Large intestine (tissue), 12 donors: ENCODE measurements around the gene ZNRF3. TPM values are rescaled to one million over a fixed set of nuclear protein-coding genes. Genes with fewer than 3 reads are reported as not detected.
"Not testable (repeated sequence)": the region's sequence is repeated elsewhere in the genome, so short reads cannot be mapped to it uniquely, and the experiment has no call there.

ENCODE experiments used
- DNase-seq, 2 donors: peaks; one replicate each; pipeline versions ENCODE4 v3.0.0 to v3.0.0-alpha.2; 2013
- H3K27ac ChIP-seq: one replicate; pipeline ENCODE4 v1.5.1; 2013; ENCODE audit warnings: low read length
- H3K27me3 ChIP-seq: 2 replicates; pipeline ENCODE4 v1.6.1; 2013; ENCODE audit warnings: low read length; ENCODE audit not compliant: control insufficient read depth, insufficient read depth
- H3K36me3 ChIP-seq: 2 replicates; pipeline ENCODE4 v1.6.1; 2013; ENCODE audit warnings: low read length; ENCODE audit not compliant: control insufficient read depth, insufficient read depth
- H3K4me1 ChIP-seq: one replicate; pipeline ENCODE4 v1.6.1; 2013; ENCODE audit warnings: low read length; ENCODE audit not compliant: control insufficient read depth, insufficient read depth
- H3K4me3 ChIP-seq: one replicate; pipeline ENCODE4 v1.5.1; 2013; ENCODE audit warnings: low read length
- H3K9me3 ChIP-seq: one replicate; pipeline ENCODE4 v1.6.1; 2013; ENCODE audit warnings: mild to moderate bottlenecking, low read depth, low read length, moderate library complexity; ENCODE audit not compliant: control insufficient read depth
- WGBS: methylation state at CpG from one replicate; pipeline ENCODE4 v1.1.5; 2013; ENCODE audit warnings: low lambda C conversion rate; ENCODE audit not compliant: insufficient coverage; 5-methylcytosine and 5-hydroxymethylcytosine counted together
- long read RNA-seq, 11 donors: transcript quantifications; one replicate each; lab custom pipeline, GENCODE V29; 2026
- polyA plus RNA-seq: library from polyadenylated mRNA; unstranded; fragments of 120-200 nt; gene quantifications from one replicate; pipeline ENCODE4 v1.2.1, GENCODE V29; 2013

Gene ZNRF3
- polyA plus RNA-seq = 8.2 TPM
- long read RNA-seq, donor 1, full-length matches to known transcripts = 1 of 1 reads
- long read RNA-seq, donor 1, partial matches to known transcripts = 0 of 1 reads
- long read RNA-seq, donor 1, other reads (novel, unspliced or antisense) = 0 of 1 reads
- long read RNA-seq, donor 2, partial matches to known transcripts = 0 of 1 reads
- long read RNA-seq, donor 2, other reads (novel, unspliced or antisense) = 0 of 1 reads
- long read RNA-seq, donor 3 = 0 reads
- long read RNA-seq, donor 4 = 0 reads
- long read RNA-seq, donor 5 = 0 reads
- long read RNA-seq, donor 6, partial matches to known transcripts = 5 of 5 reads
- long read RNA-seq, donor 6, other reads (novel, unspliced or antisense) = 0 of 5 reads
- long read RNA-seq, donor 7 = 0 reads
- long read RNA-seq, donor 8 = 0 reads
- long read RNA-seq, donor 9 = 0 reads
- long read RNA-seq, donor 10 = 0 reads
- long read RNA-seq, donor 11 = 0 reads

- Histone ChIP-seq H3K4me3 (peak within 1 kb of the TSS; percentile 73), H3K36me3 (no peaks in the 10 kb centered on the region), H3K27ac (peak within 1 kb of the TSS; percentile 32), H3K9me3 (no peaks in the 10 kb centered on the region), H3K27me3 (no peaks in the 10 kb centered on the region), H3K4me1 (peaks cover 27% of the 10 kb centered on the region)
- peak; percentile 89 to 94 for DNase-seq
- WGBS = no CpG with 5 or more reads among the region's 85 CpGs
Observed at GRCh38 chr22:28882878-28883656, at the start of gene ZNRF3. Gene ZNRF3, plus strand, starts transcription at chr22:28883572. Its CDS starts 195 bp downstream, at chr22:28883767.

- no peaks in the 10 kb centered on the region for H3K36me3 ChIP-seq
- no peak overlapping the region for H3K4me3 ChIP-seq
- no peak overlapping the region for H3K27ac ChIP-seq
- H3K27me3 ChIP-seq = no peaks in the 10 kb centered on the region
- H3K4me1 ChIP-seq = peaks cover 3% of the 10 kb centered on the region
- H3K9me3 ChIP-seq = no peaks in the 10 kb centered on the region
- no CpG with 5 or more reads among the region's 11 CpGs for WGBS
- DNase-seq = no peak
Observed at GRCh38 chr22:28835630-28836189, 47.7 kb upstream of the ZNRF3 start.

DNA sequence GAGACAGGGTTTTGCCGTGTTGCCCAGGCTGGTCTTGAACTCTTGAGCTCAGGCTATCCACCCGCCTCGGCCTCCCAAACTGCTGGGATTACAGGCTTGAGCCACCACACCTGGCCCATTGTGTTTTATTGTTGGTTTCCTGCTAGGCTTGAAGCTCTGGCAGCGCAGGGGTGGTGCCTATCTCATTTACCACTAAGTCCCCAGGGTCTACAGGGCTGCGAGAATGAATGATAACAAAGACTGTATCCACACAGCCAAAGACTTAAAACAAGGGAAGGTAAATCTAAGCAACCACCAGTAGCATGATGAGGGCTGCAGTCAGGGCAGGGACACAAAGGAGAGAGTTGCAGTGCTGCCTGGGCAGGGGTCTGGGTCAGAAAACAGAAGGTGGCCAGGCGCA is 45.7 kb upstream of the ZNRF3 start:
- no peaks in the 10 kb centered on the region for H3K27me3 ChIP-seq
- no CpG with 5 or more reads among the region's 6 CpGs for WGBS
- H3K27ac ChIP-seq = no peak overlapping the region
- no peak overlapping the region for H3K4me3 ChIP-seq
- H3K4me1 ChIP-seq = peaks cover 3% of the 10 kb centered on the region
- no peak for DNase-seq
- H3K36me3 ChIP-seq = no peaks in the 10 kb centered on the region
- H3K9me3 ChIP-seq = no peaks in the 10 kb centered on the region

- Histone ChIP-seq H3K27ac (no peak overlapping the region), H3K36me3 (no peaks in the 10 kb centered on the region), H3K4me3 (no peak overlapping the region), H3K27me3 (no peaks in the 10 kb centered on the region), H3K4me1 (peaks cover 3% of the 10 kb centered on the region), H3K9me3 (no peaks in the 10 kb centered on the region)
- DNase-seq = no peak
- WGBS = no CpG with 5 or more reads among the region's 5 CpGs
Observed at GRCh38 chr22:28838971-28839370, 44.4 kb upstream of the ZNRF3 start.

GRCh38 chr22:28841111-28841510 is 42.3 kb upstream of the ZNRF3 start:
- WGBS = 100% methylated on average over 2 of the region's 5 CpGs
- DNase-seq = no peak
- H3K27me3 ChIP-seq = no peaks in the 10 kb centered on the region

GRCh38 chr22:28843633-28844032 is 39.7 kb upstream of the ZNRF3 start:
- Histone ChIP-seq H3K27me3 (no peaks in the 10 kb centered on the region), H3K27ac (no peak overlapping the region), H3K9me3 (peaks cover 4% of the 10 kb centered on the region), H3K4me1 (no peaks in the 10 kb centered on the region), H3K4me3 (no peak overlapping the region), H3K36me3 (no peaks in the 10 kb centered on the region)
- no peak for DNase-seq
- 77% methylated on average over 2 of the region's 2 CpGs for WGBS

More at GRCh38 chr22:28841111-28841510, 42.3 kb upstream of the ZNRF3 start:
- Histone ChIP-seq H3K4me3 (no peak overlapping the region), H3K27ac (no peak overlapping the region), H3K36me3 (no peaks in the 10 kb centered on the region), H3K9me3 (no peaks in the 10 kb centered on the region), H3K4me1 (no peaks in the 10 kb centered on the region)

DNA sequence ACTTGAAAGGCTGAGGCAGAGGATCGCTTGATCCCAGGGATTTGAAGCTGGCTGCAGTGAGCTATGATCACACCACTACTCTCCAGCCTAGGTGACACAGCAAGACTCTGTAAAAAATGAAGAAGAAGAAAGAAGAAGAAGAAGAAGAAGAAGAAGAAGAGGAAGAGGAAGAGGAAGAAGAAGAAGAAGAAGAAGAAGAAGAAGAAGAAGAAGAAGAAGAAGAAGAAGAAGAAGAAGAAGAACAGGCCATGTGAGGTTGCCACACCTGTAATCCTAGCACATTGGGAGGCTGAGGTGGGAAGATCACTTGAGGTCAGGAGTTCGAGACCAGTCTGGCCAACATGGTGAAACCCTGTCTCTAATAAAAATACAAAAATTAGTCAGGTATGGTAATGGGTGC is 39.1 kb upstream of the ZNRF3 start:
- not testable (repeated sequence) for H3K36me3 ChIP-seq, H3K9me3 ChIP-seq, H3K4me3 ChIP-seq, H3K27ac ChIP-seq, H3K27me3 ChIP-seq, H3K4me1 ChIP-seq, DNase-seq
- no CpG with 5 or more reads among the region's 2 CpGs for WGBS

DNA sequence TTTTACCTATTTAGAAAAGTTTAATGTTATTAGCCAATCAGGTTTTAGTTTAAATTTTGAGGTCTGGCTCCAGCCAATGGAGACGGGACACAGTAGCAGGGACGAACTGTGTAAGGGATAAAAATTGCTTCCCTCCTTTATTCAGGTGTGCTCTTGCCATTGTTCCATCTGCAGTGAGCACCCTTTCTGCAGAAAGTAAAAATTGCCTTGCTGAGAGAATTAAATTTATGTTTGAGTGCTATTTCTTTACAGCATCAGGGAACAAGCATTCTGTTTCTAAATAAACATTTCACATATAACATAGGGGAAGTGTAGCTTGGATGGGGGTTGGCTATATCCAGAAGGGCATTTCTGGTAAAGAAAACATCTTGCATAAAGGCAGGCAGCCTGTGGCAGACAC is 36.4 kb upstream of the ZNRF3 start:
- Histone ChIP-seq H3K4me1 (no peaks in the 10 kb centered on the region), H3K27me3 (no peaks in the 10 kb centered on the region), H3K9me3 (peaks cover 4% of the 10 kb centered on the region), H3K4me3 (no peak overlapping the region), H3K27ac (no peak overlapping the region), H3K36me3 (no peaks in the 10 kb centered on the region)
- DNase-seq = no peak
- WGBS = no CpG with 5 or more reads among the region's 2 CpGs

- Histone ChIP-seq H3K4me3 (no peak overlapping the region), H3K4me1 (no peaks in the 10 kb centered on the region), H3K36me3 (no peaks in the 10 kb centered on the region), H3K27ac (no peak overlapping the region), H3K27me3 (no peaks in the 10 kb centered on the region), H3K9me3 (no peaks in the 10 kb centered on the region)
- WGBS = no CpG with 5 or more reads among the region's 6 CpGs
- peak; percentile 70 to 81 for DNase-seq
Observed at GRCh38 chr22:28855355-28856094, 27.8 kb upstream of the ZNRF3 start.

GRCh38 chr22:28856095-28856455 is 27.3 kb upstream of the ZNRF3 start:
- Histone ChIP-seq H3K27ac (no peak overlapping the region), H3K4me1 (no peaks in the 10 kb centered on the region), H3K27me3 (no peaks in the 10 kb centered on the region), H3K9me3 (no peaks in the 10 kb centered on the region), H3K4me3 (no peak overlapping the region), H3K36me3 (no peaks in the 10 kb centered on the region)
- no peak for DNase-seq
- no CpG with 5 or more reads among the region's 1 CpG for WGBS
